HL-60 (cell line): ENCODE results near the gene PTP4A2.

Experiments
- CTCF ChIP-seq: IDR thresholded peaks from one replicate; pipeline ENCODE4 v1.5.1; 2011; ENCODE audit warnings: low read length, control low read depth, inconsistent platforms; ENCODE audit not compliant: insufficient read depth
- GABPA ChIP-seq: IDR thresholded peaks from 2 replicates; pipeline ENCODE4 v1.6.1; 2012; ENCODE audit warnings: low read depth
- POLR2AphosphoS5 ChIP-seq: IDR thresholded peaks from 2 replicates; pipeline ENCODE4 v1.6.1; 2012; ENCODE audit warnings: low read depth
- REST ChIP-seq: IDR thresholded peaks from 2 replicates; pipeline ENCODE4 v1.6.1; 2012; ENCODE audit warnings: low read depth; ENCODE audit not compliant: insufficient replicate concordance
- SPI1 ChIP-seq: IDR thresholded peaks from 2 replicates; pipeline ENCODE4 v1.6.1; 2012; ENCODE audit warnings: low read depth, mild to moderate bottlenecking, borderline replicate concordance

GRCh38 chr1:31865728-31866449 is 72.3 kb downstream of the PTP4A2 start:
- TF ChIP-seq CTCF (no peak), REST (no peak), POLR2AphosphoS5 (no peak), GABPA (no peak), SPI1 (no peak)
